Subcutaneous adipose tissue (tissue), 4 donors: Measurements from ENCODE around the gene COL8A2. TPM values are rescaled to one million over a fixed set of nuclear protein-coding genes. Genes with fewer than 3 reads are reported as not detected.

Experiments used
- CTCF ChIP-seq: fragments of 450-650 bp; IDR thresholded peaks from one replicate; pipeline ENCODE4 v1.5.1; 2016; ENCODE audit warnings: low read depth, mild to moderate bottlenecking, control low read depth, antibody characterized with exemption, moderate library complexity
- total RNA-seq, 4 donors: library from RNA; depleted of rRNA; stranded (reverse); fragments of >200 nt; gene quantifications; one replicate each; pipeline ENCODE4 v1.1.0, GENCODE V29; 2016

COL8A2 gene
- total RNA-seq, 4 donors from 2014 or later, result 1.1 to 5.9 (median 3.3) TPM

DNA sequence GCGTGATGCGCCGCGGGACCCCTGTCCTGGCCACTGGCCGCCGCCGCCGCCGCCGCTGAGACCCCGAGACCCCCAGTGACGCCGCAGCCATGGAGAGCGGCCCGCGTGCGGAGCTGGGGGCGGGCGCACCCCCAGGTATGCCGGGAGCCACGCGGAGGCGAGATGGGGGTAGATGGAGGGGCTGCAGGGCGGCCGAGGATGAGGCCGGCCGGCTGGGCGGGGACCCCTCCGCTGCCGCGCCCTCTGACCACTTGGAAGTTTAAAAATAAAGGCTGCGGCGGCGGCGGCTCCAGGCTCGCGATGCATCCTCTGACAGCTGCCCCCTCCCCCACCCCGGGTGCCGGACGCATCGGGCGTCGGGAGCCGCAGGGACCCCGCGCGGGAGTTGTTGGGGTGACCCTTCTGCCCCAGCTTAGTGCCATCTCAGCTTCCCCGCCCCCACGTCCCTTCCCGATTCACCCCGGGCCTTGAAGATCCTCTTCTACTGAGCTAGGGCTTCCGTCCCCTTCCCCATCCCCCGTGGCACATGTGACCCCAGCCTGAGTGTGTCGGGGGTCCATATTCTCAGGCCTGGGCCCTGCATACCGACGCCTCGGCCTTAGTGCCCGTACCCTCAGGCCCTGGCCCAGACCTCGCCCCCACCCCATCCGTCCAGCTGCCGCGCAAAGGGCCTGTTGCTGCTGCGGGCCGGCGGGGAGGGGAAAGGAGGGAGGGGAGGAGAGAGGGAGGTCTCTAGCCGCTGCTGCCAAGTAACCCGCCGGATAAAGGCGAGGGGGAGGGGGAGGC is 31.5 kb upstream of the COL8A2 start:
- TF ChIP-seq CTCF, result no peak

DNA sequence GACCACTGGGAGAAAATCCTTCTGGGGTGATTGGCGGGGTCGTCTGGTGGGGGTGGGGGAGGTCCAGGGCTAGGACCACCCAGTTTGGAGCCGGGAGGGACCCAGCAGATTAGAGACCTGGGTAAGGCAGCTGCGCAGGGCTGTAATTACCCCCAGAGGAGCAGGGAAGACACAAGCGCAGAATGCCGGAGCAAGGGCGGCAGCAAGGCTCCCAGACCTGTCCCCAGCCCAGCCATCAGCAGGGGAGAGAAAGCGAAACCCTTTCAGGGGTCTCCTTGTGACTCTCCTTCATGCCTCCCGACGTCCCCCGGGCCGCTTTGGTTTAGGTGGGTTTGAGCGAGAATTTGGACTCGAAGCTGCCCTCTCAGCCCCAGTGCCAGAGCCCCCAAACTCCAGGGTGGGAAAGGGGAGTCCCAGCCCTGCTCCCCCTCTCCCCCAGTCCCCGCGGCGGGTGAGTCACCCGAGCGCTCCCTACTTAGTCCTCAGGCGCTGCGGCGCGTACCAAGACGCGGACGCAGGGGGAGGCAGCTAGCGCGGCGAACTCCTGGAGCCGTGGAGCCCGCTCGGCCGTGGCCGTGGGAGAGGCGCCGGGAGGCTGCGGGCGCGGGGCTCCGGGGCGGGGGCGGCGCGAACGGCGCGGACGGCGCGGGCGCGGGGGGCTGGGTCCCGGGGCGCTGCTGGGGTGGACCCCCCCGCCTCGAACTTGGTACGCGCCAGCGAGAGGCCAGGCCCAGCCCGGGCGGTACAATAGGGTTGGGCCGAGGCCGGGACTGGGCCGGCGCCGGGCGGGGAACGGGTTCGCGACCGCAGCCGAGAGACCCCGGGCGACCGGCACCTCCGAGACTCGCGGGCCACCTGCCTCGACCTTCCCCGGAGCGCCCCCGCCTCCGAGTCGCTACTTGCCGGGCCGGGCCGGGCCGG is 30.6 kb upstream of the COL8A2 start, which contains the start of gene MAP7D1:
Gene MAP7D1, plus strand, starts transcription at position 753 of the 921 bp plus-strand sequence. CDS start 258 bp downstream, outside the sequence.
- no peak for TF ChIP-seq CTCF

GRCh38 chr1:36154765-36155407 is 29.9 kb upstream of the COL8A2 start:
- TF ChIP-seq CTCF, result no peak

GRCh38 chr1:36154335-36154734 is 29.3 kb upstream of the COL8A2 start:
- no peak for TF ChIP-seq CTCF

GRCh38 chr1:36153476-36153875 is 28.5 kb upstream of the COL8A2 start:
- no peak for TF ChIP-seq CTCF

DNA sequence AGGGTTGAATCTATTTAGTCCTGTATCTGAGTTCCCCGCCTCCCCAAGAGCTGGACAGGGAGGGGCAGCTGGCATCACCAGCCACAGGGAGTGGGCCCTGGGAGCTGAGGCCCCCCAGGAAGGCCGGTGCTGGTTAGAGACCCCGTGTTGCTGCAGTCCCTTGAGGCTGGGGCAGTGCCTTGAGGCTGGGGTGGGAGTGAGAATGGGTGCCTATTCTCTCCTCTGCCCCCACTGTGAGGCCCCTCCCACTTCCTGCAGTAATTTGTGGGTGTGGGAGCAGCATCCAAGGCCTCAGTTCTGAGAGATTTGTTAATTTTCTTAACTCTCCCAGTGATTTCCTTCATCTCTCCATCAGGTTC is 26.8 kb upstream of the COL8A2 start:
- TF ChIP-seq CTCF, result no peak
